ENCODE measurements around the gene KDM4B. TPM values are rescaled to one million over a fixed set of nuclear protein-coding genes. Genes with fewer than 3 reads are reported as not detected.

KDM4B gene
- total RNA-seq, 1 donor, result 22.1 TPM

GRCh38 chr19:4997297-4997696, 28.4 kb downstream of the KDM4B start:
- Histone ChIP-seq H3K4me2 (ENCODE audit: insufficient read depth, low read length) (no peak overlapping the region), H2AFZ (ENCODE audit: low read length) (no peak overlapping the region), H3K36me3 (ENCODE audit: insufficient read depth, low read length) (peaks cover 6% of the 10 kb centered on the region), H3K27ac (ENCODE audit: low read depth, low read length) (no peak overlapping the region), H3K4me3 (ENCODE audit: insufficient read depth, low read length) (no peak overlapping the region), H3K9me3 (ENCODE audit: low read depth, low read length) (no peaks in the 10 kb centered on the region), H3K27me3 (ENCODE audit: insufficient read depth, low read length) (no peaks in the 10 kb centered on the region), H3K79me2 (ENCODE audit: insufficient read depth, low read length) (peaks cover 77% of the 10 kb centered on the region), H4K20me1 (ENCODE audit: insufficient read depth, low read length) (peaks cover 46% of the 10 kb centered on the region), H3K4me1 (ENCODE audit: insufficient read depth, low read length) (peaks cover 8% of the 10 kb centered on the region)
- DNase-seq (ENCODE audit: insufficient read length, low spot score, missing footprints), result peak; percentile 21
- no peak for TF ChIP-seq CTCF (IDR thresholded peaks at IDR 0.05; ENCODE audit: extremely low read depth, low read depth, low read length)

DNA sequence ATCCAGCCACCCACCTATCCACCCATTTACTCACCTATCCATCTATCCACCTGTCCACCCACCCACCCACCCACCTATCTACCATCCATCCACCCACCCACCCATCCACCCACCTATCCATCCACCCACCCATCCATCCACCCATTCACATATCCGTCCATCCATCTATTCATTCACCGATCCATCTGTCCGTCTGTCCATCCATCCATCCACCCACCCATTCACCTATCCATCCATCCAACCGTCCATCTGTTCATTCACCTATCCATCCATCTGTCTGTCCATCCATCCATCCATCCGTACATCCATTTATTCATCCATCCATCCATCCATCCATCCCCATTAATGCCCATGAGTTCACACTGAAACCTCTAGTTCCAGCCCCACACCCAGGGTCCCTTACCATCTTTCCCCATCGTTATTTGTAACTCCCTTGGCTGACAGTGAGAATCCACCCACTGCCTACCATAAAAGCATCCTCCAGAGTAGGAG, 31.3 kb downstream of the KDM4B start:
- no peak overlapping the region for H3K4me3 ChIP-seq (ENCODE audit: insufficient read depth, low read length)
- H4K20me1 ChIP-seq (ENCODE audit: insufficient read depth, low read length), result peaks cover 41% of the 10 kb centered on the region

DNA sequence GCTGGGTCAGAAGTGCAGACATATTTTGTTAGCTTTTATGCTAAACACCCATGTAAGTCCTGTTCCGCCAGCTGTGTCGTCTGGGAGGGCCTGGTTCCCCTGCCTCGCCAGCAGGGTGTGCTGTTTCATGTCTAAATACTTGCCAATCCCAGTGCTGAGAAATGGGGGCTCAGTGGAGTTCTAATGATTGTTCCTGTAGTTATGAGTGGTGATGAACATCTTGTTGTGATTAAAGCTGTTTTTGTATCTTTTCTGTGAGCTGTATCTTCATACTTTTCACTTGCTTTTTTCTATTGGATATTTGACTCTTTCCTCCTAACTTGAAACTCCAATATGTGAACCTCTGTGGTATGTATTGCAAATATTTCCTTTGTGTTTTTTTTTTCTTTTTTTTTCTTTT, 32.7 kb downstream of the KDM4B start:
- Histone ChIP-seq H3K27ac (ENCODE audit: low read depth, low read length) (peak overlapping the region; percentile 78), H3K4me2 (ENCODE audit: insufficient read depth, low read length) (peak overlapping the region; percentile 68), H3K27me3 (ENCODE audit: insufficient read depth, low read length) (no peaks in the 10 kb centered on the region), H3K4me1 (ENCODE audit: insufficient read depth, low read length) (peaks cover 13% of the 10 kb centered on the region), H3K36me3 (ENCODE audit: insufficient read depth, low read length) (no peaks in the 10 kb centered on the region), H3K79me2 (ENCODE audit: insufficient read depth, low read length) (peaks cover 79% of the 10 kb centered on the region), H3K4me3 (ENCODE audit: insufficient read depth, low read length) (no peak overlapping the region), H3K9me3 (ENCODE audit: low read depth, low read length) (no peaks in the 10 kb centered on the region), H4K20me1 (ENCODE audit: insufficient read depth, low read length) (peaks cover 43% of the 10 kb centered on the region), H2AFZ (ENCODE audit: low read length) (no peak overlapping the region)
- TF ChIP-seq CTCF (IDR thresholded peaks at IDR 0.05; ENCODE audit: extremely low read depth, low read depth, low read length), result peak; percentile 86
- peak; percentile 58 for DNase-seq (ENCODE audit: insufficient read length, low spot score, missing footprints)

More for the DNA sequence above, 31.3 kb downstream of the KDM4B start:
- no peak overlapping the region for H3K27ac ChIP-seq (ENCODE audit: low read depth, low read length)
- peaks cover 3% of the 10 kb centered on the region for H3K36me3 ChIP-seq (ENCODE audit: insufficient read depth, low read length)
- TF ChIP-seq CTCF (IDR thresholded peaks at IDR 0.05; ENCODE audit: extremely low read depth, low read depth, low read length), result no peak
- DNase-seq (ENCODE audit: insufficient read length, low spot score, missing footprints), result no peak
- H3K79me2 ChIP-seq (ENCODE audit: insufficient read depth, low read length), result peaks cover 74% of the 10 kb centered on the region
- H3K4me1 ChIP-seq (ENCODE audit: insufficient read depth, low read length), result peaks cover 13% of the 10 kb centered on the region
- no peak overlapping the region for H2AFZ ChIP-seq (ENCODE audit: low read length)
- no peak overlapping the region for H3K4me2 ChIP-seq (ENCODE audit: insufficient read depth, low read length)
- H3K27me3 ChIP-seq (ENCODE audit: insufficient read depth, low read length), result no peaks in the 10 kb centered on the region
- H3K9me3 ChIP-seq (ENCODE audit: low read depth, low read length), result no peaks in the 10 kb centered on the region

DNA sequence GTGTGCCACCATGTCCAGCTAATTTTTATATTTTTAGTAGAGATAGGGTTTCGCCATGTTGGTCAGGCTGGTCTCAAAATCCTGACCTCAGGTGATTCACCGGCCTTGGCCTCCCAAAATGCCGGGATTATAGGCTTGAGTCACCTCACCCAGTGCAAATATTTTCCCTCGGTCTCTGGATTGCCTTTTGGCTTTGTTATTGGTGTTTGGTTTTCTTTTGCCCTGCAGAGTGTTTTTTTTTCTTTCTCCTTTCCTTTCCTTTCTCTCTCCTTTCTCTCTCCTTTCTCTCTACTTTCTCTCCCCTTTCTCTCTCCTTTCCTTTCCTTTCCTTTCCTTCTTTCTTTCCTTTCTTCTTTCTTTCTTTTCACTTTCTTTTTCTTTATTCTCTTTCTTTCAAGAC, 33.2 kb downstream of the KDM4B start:
- peak overlapping the region; percentile 31 for H3K4me3 ChIP-seq (ENCODE audit: insufficient read depth, low read length)
- DNase-seq (ENCODE audit: insufficient read length, low spot score, missing footprints), result peak; percentile 89
- peaks cover 80% of the 10 kb centered on the region for H3K79me2 ChIP-seq (ENCODE audit: insufficient read depth, low read length)
- no peaks in the 10 kb centered on the region for H3K36me3 ChIP-seq (ENCODE audit: insufficient read depth, low read length)
- H2AFZ ChIP-seq (ENCODE audit: low read length), result no peak overlapping the region
- H3K27me3 ChIP-seq (ENCODE audit: insufficient read depth, low read length), result no peaks in the 10 kb centered on the region
- H4K20me1 ChIP-seq (ENCODE audit: insufficient read depth, low read length), result peaks cover 44% of the 10 kb centered on the region
- H3K4me1 ChIP-seq (ENCODE audit: insufficient read depth, low read length), result peaks cover 13% of the 10 kb centered on the region
- H3K4me2 ChIP-seq (ENCODE audit: insufficient read depth, low read length), result peak overlapping the region; percentile 68
- no peak for TF ChIP-seq CTCF (IDR thresholded peaks at IDR 0.05; ENCODE audit: extremely low read depth, low read depth, low read length)
- peak overlapping the region; percentile 78 for H3K27ac ChIP-seq (ENCODE audit: low read depth, low read length)
- no peaks in the 10 kb centered on the region for H3K9me3 ChIP-seq (ENCODE audit: low read depth, low read length)
